ENCODE results near the gene SIPA1L3. TPM values are rescaled to one million over a fixed set of nuclear protein-coding genes. Genes with fewer than 3 reads are reported as not detected.

Gene SIPA1L3
- total RNA-seq, 1 donor from 2014 or later, result 9.3 TPM

GRCh38 chr19:38245826-38246498 is 339.0 kb downstream of the SIPA1L3 start:
- intact Hi-C loops (cut with DNase I), result no loop called here
- no peak for DNase-seq (ENCODE audit: missing footprints)
- no peak for ATAC-seq

DNA sequence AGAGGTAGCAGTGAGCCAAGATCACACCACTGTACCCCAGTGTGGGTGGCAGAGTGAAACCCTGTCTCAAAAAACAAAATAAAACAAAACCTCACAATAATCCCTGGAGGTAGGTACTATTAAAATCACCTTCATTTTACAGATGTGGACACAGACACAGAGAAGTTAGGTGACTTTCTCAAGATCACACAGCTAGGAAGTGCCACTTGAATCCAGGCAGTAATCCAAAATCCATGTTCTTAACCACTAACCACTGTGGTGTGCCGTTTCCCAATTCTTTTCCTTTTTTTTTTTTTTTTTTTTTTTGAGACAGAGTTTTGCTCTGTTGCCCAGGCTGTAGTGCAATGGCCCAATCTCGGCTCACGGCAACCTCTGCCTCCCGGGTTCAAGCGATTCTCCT is 340.1 kb downstream of the SIPA1L3 start:
- intact Hi-C loops (cut with DNase I), result no loop called here
- ATAC-seq (no peak), DNase-seq (ENCODE audit: missing footprints) (no peak)

- intact Hi-C loops (cut with DNase I), result no loop called here
- ATAC-seq (no peak), DNase-seq (ENCODE audit: missing footprints) (no peak)
These were observed 340.8 kb downstream of the SIPA1L3 start for GRCh38 chr19:38247734-38248268.

- DNase-seq (ENCODE audit: missing footprints), result no peak
- intact Hi-C loops (cut with DNase I), result no loop called here
- ATAC-seq, result no peak
These were observed 341.4 kb downstream of the SIPA1L3 start for GRCh38 chr19:38248421-38248820.

- intact Hi-C loops (cut with DNase I), result loop anchor here (5.0 kb wide), 1 partner anchor 67 kb away; the partner anchor contains the start of genes KCNK6 and YIF1B
- DNase-seq (ENCODE audit: missing footprints) (no peak), ATAC-seq (no peak)
These were observed 343.4 kb downstream of the SIPA1L3 start for GRCh38 chr19:38250428-38250820.

DNA sequence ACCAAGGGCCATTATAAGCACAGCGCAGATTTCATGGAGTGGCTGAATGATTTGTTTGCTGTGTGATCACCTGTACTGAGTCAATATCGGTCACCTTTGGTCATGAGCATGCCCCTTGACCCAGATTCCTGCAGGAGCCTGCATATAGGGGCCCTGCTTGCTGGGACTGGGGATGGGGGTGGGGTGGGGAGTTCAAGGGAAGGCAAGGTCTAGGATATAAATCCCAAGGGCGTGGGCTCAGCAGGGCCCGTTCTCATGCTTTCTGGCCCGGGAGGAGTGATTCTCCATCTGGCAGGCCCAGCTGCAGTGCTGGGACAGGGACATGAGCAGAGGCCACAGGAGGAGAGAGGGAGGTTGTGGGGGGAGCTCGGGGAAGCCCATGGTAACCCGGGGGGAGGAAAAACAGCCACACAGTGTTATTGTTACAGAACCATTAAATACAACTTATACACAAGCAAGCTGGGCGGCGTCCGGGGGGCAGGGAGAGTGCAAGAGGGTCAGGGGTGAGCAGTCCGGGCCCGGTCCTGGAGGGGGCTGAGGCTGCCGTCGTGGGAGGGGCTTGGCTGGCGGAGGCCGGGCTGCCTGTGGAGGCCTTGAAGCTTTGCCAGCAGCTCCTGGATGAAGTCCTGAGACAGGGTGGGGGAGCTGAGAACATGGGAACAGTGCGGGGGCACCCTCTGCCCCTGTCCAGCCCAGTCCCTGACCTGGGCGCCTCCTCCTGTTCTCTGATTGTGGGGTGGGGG is 344.0 kb downstream of the SIPA1L3 start:
- peak; percentile 64 for ATAC-seq
- intact Hi-C loops (cut with DNase I), result loop anchor here (5.0 kb wide), 1 partner anchor 66 kb away; the partner anchor contains the start of genes KCNK6 and YIF1B

GRCh38 chr19:38251564-38252051 is 344.6 kb downstream of the SIPA1L3 start:
- intact Hi-C loops (cut with DNase I), result loop anchor here (5.0 kb wide), 1 partner anchor 66 kb away; the partner anchor contains the start of genes KCNK6 and YIF1B
- DNase-seq (ENCODE audit: missing footprints) (peak; percentile 77), ATAC-seq (peak; percentile 49)

More for the DNA sequence above, 344.0 kb downstream of the SIPA1L3 start:
- peak; percentile 89 for DNase-seq (ENCODE audit: missing footprints)

DNA sequence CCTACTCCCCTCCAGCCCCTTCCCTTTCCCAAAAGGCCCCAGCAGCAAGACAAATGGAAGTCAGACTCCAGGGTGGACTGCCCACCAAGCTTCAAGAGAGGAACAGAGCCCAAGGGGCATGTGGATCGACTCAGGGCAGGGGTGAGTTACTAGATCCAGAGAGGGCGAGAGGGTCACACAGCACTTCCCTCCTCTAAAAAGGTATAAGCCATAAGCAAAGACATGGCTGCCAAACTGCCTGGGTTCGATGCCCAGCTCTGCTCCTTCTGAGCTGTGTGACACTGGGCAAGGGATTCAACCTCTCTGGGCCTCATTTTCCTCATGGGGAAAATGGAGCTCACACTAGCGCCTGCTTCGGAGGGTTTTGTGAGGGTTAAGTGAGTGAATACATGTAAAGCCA is 345.4 kb downstream of the SIPA1L3 start:
- ATAC-seq (no peak), DNase-seq (ENCODE audit: missing footprints) (no peak)
- intact Hi-C loops (cut with DNase I), result loop anchor here (5.0 kb wide), 1 partner anchor 65 kb away; the partner anchor contains the start of genes KCNK6 and YIF1B

DNA sequence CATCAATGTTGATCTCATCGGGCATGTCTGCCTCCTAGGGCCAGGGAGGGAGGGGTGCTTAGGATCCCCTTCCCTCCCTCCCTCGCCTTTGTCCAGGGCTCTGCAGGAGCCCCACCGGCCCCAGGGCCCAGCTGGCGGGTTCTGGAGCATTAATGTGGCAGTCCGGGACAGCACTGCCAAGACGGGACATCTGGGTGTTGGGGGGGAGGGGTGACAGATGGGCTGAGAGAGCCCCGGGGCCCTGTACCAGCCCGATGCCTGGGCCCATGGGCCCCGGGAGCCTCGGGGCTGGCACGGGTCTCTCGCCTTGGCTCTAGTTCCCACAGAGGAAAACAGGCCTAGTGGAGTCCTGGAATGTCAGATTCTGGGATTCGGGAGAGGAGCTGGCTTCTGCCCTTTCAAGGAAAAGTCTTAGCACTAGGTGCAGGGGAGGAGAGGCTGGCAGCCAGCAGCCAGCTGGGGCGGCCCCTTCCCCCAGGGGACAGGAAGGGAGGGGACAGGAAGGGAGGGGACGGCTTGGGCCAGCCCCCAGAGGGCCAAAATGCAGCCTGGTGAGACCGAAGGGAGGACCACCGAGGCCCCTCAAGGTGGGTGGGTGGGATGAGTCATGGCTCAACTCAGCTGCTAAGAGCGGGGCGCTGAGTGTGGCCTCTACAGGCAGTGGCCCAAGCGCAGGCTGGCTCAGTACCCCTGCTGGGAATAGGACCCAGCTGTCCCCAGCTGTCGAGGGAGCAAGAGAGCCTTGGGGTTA is 346.1 kb downstream of the SIPA1L3 start:
- ATAC-seq (no peak), DNase-seq (ENCODE audit: missing footprints) (no peak)
- intact Hi-C loops (cut with DNase I), result loop anchor here (5.0 kb wide), 1 partner anchor 64 kb away; the partner anchor contains the start of genes KCNK6 and YIF1B

DNA sequence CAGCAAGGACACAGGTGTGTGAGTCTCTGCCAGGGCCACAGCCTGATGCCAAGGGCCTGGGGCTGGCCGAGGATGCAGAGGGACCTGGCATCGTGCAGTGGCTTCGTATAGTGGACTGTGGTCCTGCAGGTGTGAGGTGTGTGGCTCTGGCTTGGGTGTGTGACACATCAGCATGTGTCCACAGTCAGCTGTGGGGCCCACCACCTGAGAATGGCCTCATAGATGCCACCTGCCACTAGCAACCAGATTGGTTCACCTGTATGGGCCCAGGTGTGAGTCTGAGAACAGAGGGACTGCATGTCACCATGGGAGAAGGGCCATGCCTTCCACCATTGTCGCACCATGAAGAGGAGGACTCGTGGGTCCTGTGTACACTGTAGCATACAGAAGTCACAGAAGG is 346.8 kb downstream of the SIPA1L3 start:
- DNase-seq (ENCODE audit: missing footprints) (no peak), ATAC-seq (no peak)
- intact Hi-C loops (cut with DNase I), result loop anchor here (5.0 kb wide), 1 partner anchor 64 kb away; the partner anchor contains the start of genes KCNK6 and YIF1B

DNA sequence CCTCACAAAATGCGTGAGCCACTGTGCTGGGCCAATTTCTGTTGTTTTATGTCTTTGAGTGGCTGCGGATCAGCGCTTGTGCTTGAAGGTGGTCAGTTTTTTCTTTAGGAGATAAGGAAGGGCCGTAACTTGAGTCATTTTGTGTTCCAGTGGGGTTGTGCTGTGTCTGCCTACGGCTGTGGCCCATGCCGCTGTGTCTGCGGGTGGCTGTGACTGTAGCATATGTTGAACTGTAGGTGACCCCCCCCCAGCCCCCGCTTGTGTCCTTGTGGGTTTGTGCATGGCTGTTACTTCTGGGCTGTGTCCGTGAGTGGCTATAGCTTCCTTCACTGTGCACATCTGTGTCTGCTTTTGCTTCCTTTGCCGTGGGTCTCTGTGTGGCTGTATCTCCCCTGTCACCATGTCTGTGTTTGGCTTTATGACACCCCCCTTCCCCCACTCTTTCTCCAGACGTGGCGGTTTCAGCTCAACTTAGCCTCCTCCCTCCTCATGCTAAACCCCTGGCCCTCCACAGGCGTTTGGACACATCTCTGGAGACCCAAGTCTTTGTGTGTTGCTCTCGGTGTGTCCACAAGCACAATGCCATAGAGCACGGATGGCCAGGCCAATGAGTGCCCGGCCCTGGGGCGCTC is 348.5 kb downstream of the SIPA1L3 start:
- intact Hi-C loops (cut with DNase I), result no loop called here
- no peak for ATAC-seq
- DNase-seq (ENCODE audit: missing footprints), result no peak

Other genes starting within 250 kb of the SIPA1L3 start
- gene ZNF607, start 187.4 kb upstream of the SIPA1L3 start, total RNA-seq, result 6.1 TPM
- gene ZNF573, start 127.6 kb upstream of the SIPA1L3 start, total RNA-seq, result 9.0 TPM
- gene WDR87, start 614 bp upstream of the SIPA1L3 start, total RNA-seq, result not detected